ENCODE results near the gene PHF1.

DNA sequence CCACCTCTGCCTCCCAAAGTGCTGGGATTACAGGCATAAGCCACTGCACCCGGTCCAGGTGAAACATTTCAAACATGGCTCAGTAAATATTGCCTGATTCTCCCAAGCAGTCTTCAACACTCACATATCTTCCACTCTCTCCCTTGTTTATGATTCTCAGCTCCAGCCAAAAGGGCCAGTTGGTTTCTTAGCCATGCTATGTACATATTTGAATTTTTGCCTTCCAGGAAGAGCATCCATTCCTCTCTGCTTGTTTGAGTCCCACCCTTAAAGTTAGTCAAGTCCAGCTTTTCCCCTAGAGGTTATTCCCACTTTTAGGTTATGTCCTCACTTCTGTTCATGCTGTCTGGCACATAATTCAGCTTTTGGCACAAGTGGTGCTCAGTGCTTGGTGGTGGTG, 13.3 kb upstream of the PHF1 start:
- TF ChIP-seq, protein P1, sequence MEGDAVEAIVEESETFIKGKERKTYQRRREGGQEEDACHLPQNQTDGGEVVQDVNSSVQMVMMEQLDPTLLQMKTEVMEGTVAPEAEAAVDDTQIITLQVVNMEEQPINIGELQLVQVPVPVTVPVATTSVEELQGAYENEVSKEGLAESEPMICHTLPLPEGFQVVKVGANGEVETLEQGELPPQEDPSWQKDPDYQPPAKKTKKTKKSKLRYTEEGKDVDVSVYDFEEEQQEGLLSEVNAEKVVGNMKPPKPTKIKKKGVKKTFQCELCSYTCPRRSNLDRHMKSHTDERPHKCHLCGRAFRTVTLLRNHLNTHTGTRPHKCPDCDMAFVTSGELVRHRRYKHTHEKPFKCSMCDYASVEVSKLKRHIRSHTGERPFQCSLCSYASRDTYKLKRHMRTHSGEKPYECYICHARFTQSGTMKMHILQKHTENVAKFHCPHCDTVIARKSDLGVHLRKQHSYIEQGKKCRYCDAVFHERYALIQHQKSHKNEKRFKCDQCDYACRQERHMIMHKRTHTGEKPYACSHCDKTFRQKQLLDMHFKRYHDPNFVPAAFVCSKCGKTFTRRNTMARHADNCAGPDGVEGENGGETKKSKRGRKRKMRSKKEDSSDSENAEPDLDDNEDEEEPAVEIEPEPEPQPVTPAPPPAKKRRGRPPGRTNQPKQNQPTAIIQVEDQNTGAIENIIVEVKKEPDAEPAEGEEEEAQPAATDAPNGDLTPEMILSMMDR (IDR thresholded peaks at IDR 0.05): no peak
- no peak for TF ChIP-seq POLR2A (IDR thresholded peaks at IDR 0.05)

All from tibial nerve (tissue), 3 donors.